GM21515 (cell line): ENCODE measurements around the gene CCDC87.
"Not testable (repeated sequence)": the region's sequence is repeated elsewhere in the genome, so short reads cannot be mapped to it uniquely, and the experiment has no call there.

Experiments
- ATAC-seq: cut with Tn5 transposase; IDR thresholded peaks from one replicate; pipeline ENCODE4 v1.9.1; 2021; ENCODE audit not compliant: unreplicated experiment

CCDC87 gene

GRCh38 chr11:66582565-66583147, 10.2 kb downstream of the CCDC87 start:
- not testable (repeated sequence) for ATAC-seq

DNA sequence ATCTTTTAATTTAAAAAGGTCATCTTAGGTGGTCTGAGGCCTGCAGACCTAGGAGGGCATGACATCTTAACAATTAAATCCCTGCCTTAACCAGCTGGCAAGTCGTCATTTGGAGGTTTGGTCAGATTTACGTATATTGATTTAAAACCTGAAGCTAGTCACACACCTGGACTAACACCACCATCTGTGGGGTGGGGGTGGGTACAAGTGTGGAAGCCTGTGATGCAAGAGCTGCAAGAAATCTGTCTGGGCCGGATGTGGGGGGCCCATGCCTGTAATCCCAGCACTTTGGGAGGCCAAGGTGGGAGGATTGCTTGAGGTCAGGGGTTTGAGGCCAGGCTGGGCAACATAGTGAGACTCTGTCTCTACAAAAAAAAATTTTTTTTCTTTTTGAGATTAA, 11.6 kb downstream of the CCDC87 start:
- no peak for ATAC-seq

GRCh38 chr11:66580803-66581202, 12.1 kb downstream of the CCDC87 start:
- no peak for ATAC-seq

- no peak for ATAC-seq
Measured at GRCh38 chr11:66579017-66579606, 13.8 kb downstream of the CCDC87 start.

- no peak for ATAC-seq
Measured at GRCh38 chr11:66570850-66571180, 22.0 kb downstream of the CCDC87 start.

- ATAC-seq = no peak
Measured at GRCh38 chr11:66570079-66570849, 22.6 kb downstream of the CCDC87 start.

DNA sequence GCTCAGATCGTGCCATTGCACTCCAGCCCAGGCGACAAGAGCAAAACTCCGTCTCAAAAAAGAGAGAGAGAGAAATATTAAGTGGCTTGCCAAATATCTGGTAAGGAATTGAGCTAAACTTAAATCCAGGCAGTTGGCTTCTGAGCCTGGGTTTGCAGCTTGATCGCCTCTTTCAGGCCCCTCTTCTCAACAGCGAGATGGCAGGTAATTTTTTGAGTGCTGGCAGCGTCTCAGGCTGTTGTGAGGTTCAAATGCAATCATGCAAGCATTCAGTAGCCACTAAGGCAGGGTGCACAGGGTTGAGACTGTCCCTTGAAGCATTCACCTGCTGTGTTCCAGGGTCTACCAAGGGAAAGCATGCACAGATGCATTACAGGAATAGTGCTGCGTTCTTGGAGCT, 23.8 kb downstream of the CCDC87 start:
- ATAC-seq = no peak

- no peak for ATAC-seq
Measured at GRCh38 chr11:66568124-66568916, 24.5 kb downstream of the CCDC87 start, which contains the start of gene CTSF. CTSF (minus strand) TSS chr11:66568606; CDS start chr11:66568486, 120 bp downstream.

- ATAC-seq = no peak
Measured at GRCh38 chr11:66567787-66568123, 25.1 kb downstream of the CCDC87 start.

DNA sequence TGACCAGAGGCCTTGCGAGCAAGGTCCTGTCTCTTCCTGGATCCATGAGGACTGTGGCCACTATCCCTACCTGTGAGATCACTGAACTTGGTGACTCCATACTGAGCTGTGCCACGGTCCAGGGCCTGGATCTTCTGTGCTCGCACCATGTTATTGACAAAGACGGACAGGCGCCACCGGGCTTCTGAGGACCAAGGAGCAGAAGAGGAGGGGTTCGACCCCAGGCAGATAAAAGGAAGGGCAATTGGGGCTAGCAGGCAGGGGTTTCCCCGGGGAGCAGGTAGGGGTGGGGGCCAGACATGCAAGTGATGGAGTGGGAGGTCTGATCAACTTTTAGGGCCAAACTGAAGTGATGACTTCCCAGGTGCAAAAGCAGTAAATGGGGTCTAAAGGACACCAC, 26.6 kb downstream of the CCDC87 start:
- ATAC-seq = no peak

DNA sequence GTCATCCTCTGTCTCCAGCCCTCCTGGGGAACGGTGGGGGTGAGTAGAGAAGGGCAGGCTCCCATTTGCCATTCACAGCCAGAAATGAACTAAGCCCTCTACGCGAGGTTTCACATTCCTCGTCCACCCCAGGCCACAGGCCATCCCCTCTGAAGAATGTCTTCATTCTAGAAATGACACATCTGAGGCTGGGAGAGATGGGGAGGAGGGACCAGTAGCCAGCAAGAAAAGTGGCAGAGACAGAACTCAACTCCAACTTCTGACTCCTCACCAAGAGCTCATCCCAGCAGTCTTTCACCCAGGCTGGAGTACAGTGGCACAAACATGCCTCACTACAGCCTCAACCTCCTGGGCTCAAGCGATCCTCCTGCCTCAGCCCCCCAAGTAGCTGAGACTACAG, 27.9 kb downstream of the CCDC87 start:
- ATAC-seq = no peak

GRCh38 chr11:66564538-66564937, 28.3 kb downstream of the CCDC87 start:
- no peak for ATAC-seq

DNA sequence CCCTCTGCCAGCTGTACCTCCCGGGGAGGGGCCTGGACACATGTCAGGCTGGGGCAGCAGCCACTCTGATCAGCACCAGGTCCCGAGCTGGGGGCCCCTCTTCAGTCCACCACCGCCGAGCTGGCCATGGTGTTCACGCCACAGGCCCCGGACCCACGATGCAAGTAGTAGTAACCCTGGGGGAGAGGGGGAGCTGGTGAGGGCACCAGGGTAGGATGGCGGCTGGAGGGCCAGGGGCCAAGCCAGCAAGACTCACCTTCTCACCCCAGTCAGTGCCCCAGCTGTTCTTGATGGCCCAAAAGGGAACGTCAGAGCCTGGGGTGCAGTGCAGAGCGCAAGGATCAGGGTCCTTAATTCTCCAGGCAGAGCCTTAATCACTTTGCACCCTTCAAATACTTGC, 29.0 kb downstream of the CCDC87 start:
- ATAC-seq = no peak

DNA sequence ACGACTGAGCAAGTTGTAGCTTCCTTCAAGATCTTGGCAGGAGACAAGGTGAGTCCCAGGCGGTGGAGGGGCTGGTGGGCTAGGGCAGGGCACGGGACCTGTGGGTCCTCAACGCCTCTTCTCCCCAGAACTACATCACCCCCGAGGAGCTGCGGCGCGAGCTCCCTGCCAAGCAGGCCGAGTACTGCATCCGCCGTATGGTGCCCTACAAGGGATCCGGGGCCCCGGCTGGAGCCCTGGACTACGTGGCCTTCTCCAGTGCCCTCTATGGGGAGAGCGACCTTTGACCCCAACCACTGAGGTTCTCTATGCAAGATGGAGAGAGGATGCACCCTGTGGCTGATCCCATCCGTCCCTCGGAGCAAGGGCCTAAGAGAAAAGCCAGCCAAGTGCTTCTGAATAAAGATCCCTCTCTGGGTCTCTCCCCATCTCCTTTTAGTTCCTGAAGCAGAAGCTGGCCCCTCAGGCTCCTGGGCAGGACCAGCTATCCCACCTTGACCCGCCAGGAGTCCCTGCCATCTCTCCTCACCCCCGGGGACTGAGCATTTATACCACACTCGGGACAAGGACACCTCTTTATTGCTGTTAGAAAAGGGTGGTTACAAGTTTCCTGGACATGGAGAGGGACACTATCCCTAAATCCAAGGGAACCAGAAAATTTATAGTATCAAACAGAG, 29.8 kb downstream of the CCDC87 start:
- ATAC-seq = no peak

DNA sequence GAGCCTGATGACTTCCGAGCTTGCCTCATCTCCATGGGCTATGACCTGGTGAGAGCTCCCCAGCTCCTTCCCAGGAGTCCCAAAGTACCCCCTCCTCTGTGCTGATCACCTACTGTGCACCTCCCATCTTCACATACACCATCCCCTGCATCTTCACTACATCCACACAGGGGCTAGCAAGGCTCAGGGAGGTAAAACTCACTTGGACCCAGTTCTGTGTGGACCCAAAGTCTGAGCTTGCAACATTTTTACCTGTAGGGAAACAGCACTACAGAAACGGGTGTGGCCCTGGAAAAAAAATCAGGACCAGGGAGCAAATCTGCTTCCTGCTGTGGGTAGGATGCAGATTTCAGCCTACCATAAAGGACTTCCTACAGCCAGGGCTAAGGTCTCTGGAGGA, 30.6 kb downstream of the CCDC87 start:
- no peak for ATAC-seq

DNA sequence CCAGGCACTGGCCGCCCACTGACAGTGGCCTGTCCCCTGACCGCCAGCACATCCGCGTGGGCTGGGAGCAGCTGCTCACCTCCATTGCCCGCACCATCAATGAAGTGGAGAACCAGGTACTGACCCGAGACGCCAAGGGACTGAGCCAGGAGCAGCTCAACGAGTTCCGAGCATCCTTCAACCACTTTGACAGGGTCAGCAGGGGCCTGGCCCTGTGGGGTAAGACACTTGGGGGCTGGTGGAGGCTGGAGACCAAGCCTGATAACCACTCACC, 31.0 kb downstream of the CCDC87 start:
- no peak for ATAC-seq

DNA sequence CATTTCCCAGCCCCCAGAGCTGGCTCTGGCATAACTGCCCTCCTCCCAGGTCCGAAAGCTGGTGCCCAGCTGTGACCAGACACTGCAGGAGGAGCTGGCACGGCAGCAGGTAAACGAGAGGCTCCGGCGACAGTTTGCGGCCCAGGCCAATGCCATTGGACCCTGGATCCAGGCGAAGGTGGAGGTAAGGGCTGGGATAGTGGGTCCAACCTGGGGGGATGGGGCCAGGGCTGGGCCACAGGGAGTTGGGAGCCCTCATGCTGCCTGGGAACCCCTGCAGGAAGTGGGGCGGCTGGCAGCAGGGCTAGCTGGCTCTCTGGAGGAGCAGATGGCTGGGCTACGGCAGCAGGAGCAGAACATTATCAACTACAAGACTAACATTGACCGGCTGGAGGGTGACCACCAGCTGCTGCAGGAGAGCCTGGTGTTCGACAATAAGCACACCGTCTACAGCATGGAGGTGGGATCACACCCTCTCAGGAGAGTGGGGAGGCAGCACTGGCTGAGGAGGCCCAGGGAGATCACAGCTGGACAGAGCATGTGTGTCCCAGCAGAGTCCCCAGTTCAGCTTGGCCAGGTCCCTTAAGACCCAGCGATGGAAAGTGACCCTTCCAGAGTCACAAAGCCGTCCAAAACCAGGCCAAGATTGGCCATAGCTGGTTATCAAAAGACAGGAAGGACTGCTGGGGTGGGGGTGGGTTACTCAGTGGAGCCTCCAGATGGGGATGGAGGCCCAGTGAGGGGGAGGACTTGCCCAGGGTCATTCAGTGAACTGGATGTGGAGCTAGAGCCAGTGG, 31.5 kb downstream of the CCDC87 start:
- no peak for ATAC-seq

DNA sequence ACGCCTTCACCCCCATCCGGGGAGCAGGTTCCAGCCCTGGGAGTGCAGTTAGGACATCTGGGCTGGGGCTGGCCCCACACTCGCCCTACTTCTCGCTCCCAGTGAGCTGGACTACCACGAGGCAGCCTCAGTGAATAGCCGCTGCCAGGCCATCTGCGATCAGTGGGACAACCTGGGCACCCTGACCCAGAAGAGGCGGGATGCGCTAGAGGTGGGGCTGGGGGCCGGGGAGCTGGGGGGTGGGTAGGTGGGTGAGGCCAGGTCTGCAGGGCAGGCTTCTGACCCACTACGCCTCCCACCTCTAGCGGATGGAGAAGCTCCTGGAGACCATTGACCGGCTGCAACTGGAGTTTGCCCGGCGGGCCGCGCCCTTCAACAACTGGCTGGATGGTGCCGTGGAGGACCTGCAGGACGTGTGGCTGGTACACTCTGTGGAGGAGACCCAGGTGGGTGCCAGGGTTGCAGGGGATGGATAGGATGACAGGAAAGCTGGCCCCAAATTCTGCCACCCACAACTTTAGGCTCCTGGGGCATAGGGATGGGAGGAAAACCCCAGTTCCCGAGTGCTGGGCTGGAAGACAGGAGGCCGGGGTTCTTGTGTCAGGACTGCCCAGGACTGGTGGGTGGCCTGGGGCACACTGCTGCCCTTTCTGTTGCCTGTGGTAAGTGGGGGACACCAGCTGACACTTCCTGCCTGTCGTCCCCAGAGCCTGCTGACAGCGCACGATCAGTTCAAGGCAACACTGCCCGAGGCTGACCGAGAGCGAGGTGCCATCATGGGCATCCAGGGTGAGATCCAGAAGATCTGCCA, 32.8 kb downstream of the CCDC87 start:
- no peak for ATAC-seq

DNA sequence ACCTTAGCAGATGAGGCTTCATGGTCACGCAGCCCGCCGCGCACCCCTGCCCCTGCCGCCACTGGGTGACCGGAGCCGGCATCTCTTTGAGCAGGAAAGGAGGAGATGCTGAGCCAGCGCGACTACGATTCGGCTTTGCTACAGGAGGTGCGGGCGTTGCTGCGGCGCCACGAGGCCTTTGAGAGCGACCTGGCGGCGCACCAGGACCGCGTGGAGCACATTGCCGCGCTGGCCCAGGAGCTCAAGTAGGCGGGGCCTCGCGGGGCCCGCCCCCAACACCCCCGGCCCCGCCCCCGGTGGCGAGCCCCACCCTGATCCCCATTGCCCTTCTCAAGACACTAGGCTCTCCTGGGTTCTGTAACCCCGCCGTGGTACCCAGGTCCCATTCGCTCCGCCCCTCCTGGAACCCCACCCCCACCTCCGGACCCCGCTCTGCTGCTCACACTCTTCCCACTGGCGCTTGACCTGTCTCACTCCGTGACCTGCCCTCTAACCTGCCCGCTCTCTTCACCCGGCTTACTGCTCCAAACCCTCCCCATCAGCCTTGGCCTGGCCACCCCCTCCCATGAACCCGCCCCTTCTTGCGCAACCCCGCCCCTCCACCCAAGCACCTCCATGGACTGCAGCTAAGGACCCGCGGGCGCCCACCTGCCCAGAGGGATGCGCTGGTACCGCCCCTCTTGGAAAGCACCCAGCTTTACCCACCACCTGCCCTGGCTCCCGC, 33.6 kb downstream of the CCDC87 start:
- no peak for ATAC-seq
